Heart left ventricle (tissue), 16 donors: ENCODE measurements around the gene KCNMA1. TPM values are rescaled to one million over a fixed set of nuclear protein-coding genes. Genes with fewer than 3 reads are reported as not detected.

ENCODE experiments used
- ATAC-seq, 4 donors: fragments of 200-7000 bp; cut with Tn5 transposase; one replicate each; pipeline ENCODE4 v1.9.1; 2020 to 2022; ENCODE audit warnings: moderate library complexity in 4 of 4, mild to moderate bottlenecking in 3 of 4, moderate number of reproducible peaks in 1 of 4
- DNase-seq, 5 donors: peaks; one replicate each; pipeline ENCODE4 v3.0.0-alpha.2; 2020
- H3K27ac ChIP-seq, 12 donors: fragments of 200-600 bp; sonication (generic) in 4 of 12; one replicate each; pipeline versions ENCODE4 v1.5.0 to v1.8.0; 2016 to 2022; ENCODE audit warnings: mild to moderate bottlenecking in 2 of 12
- H3K27me3 ChIP-seq, 9 donors: fragments of 200-600 bp; sonication (generic) in 2 of 9; one replicate each; pipeline versions ENCODE4 v1.5.1 to v1.8.0; 2016 to 2022; ENCODE audit warnings: mild to moderate bottlenecking in 3 of 9
- H3K36me3 ChIP-seq, 9 donors: fragments of 200-600 bp; sonication (generic) in 2 of 9; one replicate each; pipeline versions ENCODE4 v1.5.0 to v1.8.0; 2018 to 2022; ENCODE audit warnings: mild to moderate bottlenecking in 2 of 9
- H3K4me1 ChIP-seq, 12 donors: fragments of 200-600 bp; sonication (generic) in 4 of 12; one replicate each; pipeline versions ENCODE4 v1.5.0 to v1.8.0; 2016 to 2022; ENCODE audit warnings: mild to moderate bottlenecking in 3 of 12
- H3K4me3 ChIP-seq, 12 donors: fragments of 200-600 bp; sonication (generic) in 4 of 12; one replicate each; pipeline versions ENCODE4 v1.5.0 to v1.8.0; 2017 to 2022; ENCODE audit warnings: mild to moderate bottlenecking in 9 of 12, moderate library complexity in 4 of 12
- H3K9me3 ChIP-seq, 12 donors: fragments of 200-600 bp; sonication (generic) in 4 of 12; one replicate each; pipeline versions ENCODE4 v1.5.0 to v1.8.0; 2016 to 2022; ENCODE audit warnings: mild to moderate bottlenecking in 1 of 12
- CTCF ChIP-seq, 12 donors: fragments of 200-600 bp; sonication (generic) in 4 of 12; IDR thresholded peaks; one replicate each; pipeline versions ENCODE4 v1.5.0 to v1.8.0; 2018 to 2022; ENCODE audit warnings: antibody characterized with exemption in 12 of 12, mild to moderate bottlenecking in 5 of 12
- POLR2A ChIP-seq, 2 donors: fragments of 450-650 bp; IDR thresholded peaks; one replicate each; pipeline ENCODE4 v1.6.1; 2017; ENCODE audit warnings: antibody characterized with exemption in 2 of 2, mild to moderate bottlenecking in 2 of 2, moderate library complexity in 2 of 2
- WGBS, 4 donors: extraction: QIAGEN DNeasy Blood & Tissue Kit in 2 of 4; methylation state at CpG; one replicate each; pipeline versions ENCODE4 v1.1.5 to v1.1.7; 2013 to 2018; 5-methylcytosine and 5-hydroxymethylcytosine counted together
- intact Hi-C, 10 donors: fragments of 100-400 bp; cut with DNase I; formaldehyde crosslinking; loops; one replicate each; pipeline versions ENCODE4 v1.11.1 to v1.14.2; 2022
- polyA plus RNA-seq, 2 donors: library from polyadenylated mRNA; stranded (reverse); fragments of 200-250 nt; gene quantifications; one replicate each; pipeline ENCODE4 v1.2.3, GENCODE V29; 2013
- total RNA-seq, 9 donors: library from RNA; depleted of rRNA in 2 of 9; stranded (reverse); fragments of >200 nt in 2 of 9; fragmentation: NEBNext Ultra II Directional in 3 of 9; extraction: Animal tissue kit (Norgen Biotek cat#: 25700) in 3 of 9; gene quantifications; one replicate each; pipeline versions ENCODE4 v1.1.0 to v1.2.4, GENCODE V29; 2016 to 2023
- donor health status: ischemic (EF 13 %, LVEDD 7.1; RV severe dilation, severe dysfunction).
- donor health status: healthy with polysubstance abuse.
- donor health status: DM: no; HTN: yes; CAD: no.
- donor health status: DM: no; HTN: no; CAD: no.
- donor health status: ischemic (EF 25% LVEDD 6.9; RV normal size, moderate dysfunction).
- donor health status: ischemic (EF 25% LVEDD 5.7; RV mildly dilated, moderate dysfunction).
- donor health status: healthy.
- donor health status: DM: yes; HTN: yes; CAD: no.
- donor health status: ischemic (EF 35%, LVEDD 5.7; RV mildly dilated, moderate dysfunction).
- donor health status: nonischemic (EF 11% LVEDD 7.7; RV severe dilation, severe dysfunction).
- donor health status: DM: yes; HTN: yes; CAD: no.
- donor health status: PGD.
- donor health status: ischemic (EF 29% LVEDD 5.4; RV normal size, mild dysfunction).
- donor health status: nonischemic (EF 23%, LVEDD 6.1; RV moderate dilation, normal function).

Gene KCNMA1
- total and polyA plus RNA-seq, 11 donors, result 0.39 to 8.7 (median 1.7) TPM

GRCh38 chr10:77679217-77679616 lies 41.6 kb upstream of the KCNMA1 start:
- Histone ChIP-seq H3K4me3 (no peak overlapping the region), H3K27me3 (peaks cover 0 to 22% (median 4%) of the 10 kb centered on the region in 9 donors), H3K4me1 (no peaks in the 10 kb centered on the region), H3K9me3 (no peaks in the 10 kb centered on the region), H3K36me3 (no peaks in the 10 kb centered on the region), H3K27ac (no peak overlapping the region)
- DNase-seq (no peak), ATAC-seq (no peak)
- 73 to 82% (median 75%) methylated on average over 5 of the region's 5 CpGs for WGBS, 4 donors
- TF ChIP-seq CTCF (IDR thresholded peaks at IDR 0.05) (no peak), POLR2A (IDR thresholded peaks at IDR 0.05) (no peak)
- intact Hi-C loops, result no loop called here

GRCh38 chr10:77678146-77678545 lies 40.5 kb upstream of the KCNMA1 start:
- no peak for TF ChIP-seq POLR2A (IDR thresholded peaks at IDR 0.05)
- H3K9me3 ChIP-seq, result no peaks in the 10 kb centered on the region
- H3K4me3 ChIP-seq, result no peak overlapping the region
- H3K36me3 ChIP-seq, result no peaks in the 10 kb centered on the region
- intact Hi-C loops, result no loop called here
- ATAC-seq (no peak), DNase-seq (no peak)
- no peaks in the 10 kb centered on the region for H3K4me1 ChIP-seq
- H3K27me3 ChIP-seq, result peaks cover 0 to 22% (median 3%) of the 10 kb centered on the region in 9 donors
- 75 to 86% (median 76%) methylated on average over 3 of the region's 3 CpGs for WGBS, 4 donors
- no peak overlapping the region for H3K27ac ChIP-seq

GRCh38 chr10:77675347-77675746 lies 37.7 kb upstream of the KCNMA1 start:
- H3K27ac ChIP-seq, result no peak overlapping the region
- 65 to 77% (median 74%) methylated on average over 4 of the region's 4 CpGs for WGBS, 4 donors
- intact Hi-C loops, result no loop called here
- DNase-seq, result no peak
- no peaks in the 10 kb centered on the region for H3K4me1 ChIP-seq
- peaks cover 0 to 15% (median 4%) of the 10 kb centered on the region in 9 donors for H3K27me3 ChIP-seq
- TF ChIP-seq CTCF (IDR thresholded peaks at IDR 0.05) (no peak), POLR2A (IDR thresholded peaks at IDR 0.05) (no peak)
- no peaks in the 10 kb centered on the region for H3K9me3 ChIP-seq
- no peaks in the 10 kb centered on the region for H3K36me3 ChIP-seq
- no peak for ATAC-seq
- no peak overlapping the region for H3K4me3 ChIP-seq

- H3K4me3 ChIP-seq, result no peak overlapping the region
- no peaks in the 10 kb centered on the region for H3K9me3 ChIP-seq
- peaks cover 0 to 18% (median 0%) of the 10 kb centered on the region in 9 donors for H3K27me3 ChIP-seq
- ATAC-seq (no peak), DNase-seq (no peak)
- WGBS, 4 donors, result 61 to 73% (median 68%) methylated on average over 6 of the region's 6 CpGs
- H3K27ac ChIP-seq, result no peak overlapping the region
- H3K4me1 ChIP-seq, result no peaks in the 10 kb centered on the region
- intact Hi-C loops, result no loop called here
- H3K36me3 ChIP-seq, result no peaks in the 10 kb centered on the region
- TF ChIP-seq POLR2A (IDR thresholded peaks at IDR 0.05) (no peak), CTCF (IDR thresholded peaks at IDR 0.05) (no peak)
Measured at GRCh38 chr10:77673515-77674140, 36.0 kb upstream of the KCNMA1 start.

GRCh38 chr10:77673101-77673500 lies 35.5 kb upstream of the KCNMA1 start:
- peaks cover 0 to 23% (median 0%) of the 10 kb centered on the region in 9 donors for H3K27me3 ChIP-seq
- ATAC-seq (no peak), DNase-seq (no peak)
- WGBS, 4 donors, result 89 to 100% (median 94%) methylated on average over 2 of the region's 2 CpGs
- H3K36me3 ChIP-seq, result no peaks in the 10 kb centered on the region
- intact Hi-C loops, result no loop called here
- H3K9me3 ChIP-seq, result no peaks in the 10 kb centered on the region
- H3K4me1 ChIP-seq, result no peaks in the 10 kb centered on the region
- H3K4me3 ChIP-seq, result no peak overlapping the region
- no peak for TF ChIP-seq CTCF (IDR thresholded peaks at IDR 0.05)
- no peak for TF ChIP-seq POLR2A (IDR thresholded peaks at IDR 0.05)
- no peak overlapping the region for H3K27ac ChIP-seq
